ENCODE results near the gene CUL4A.
A peak's percentile ranks its signal among the peaks of the same experiment; 100 is the strongest.
"Not testable (repeated sequence)": the region's sequence is repeated elsewhere in the genome, so short reads cannot be mapped to it uniquely, and the experiment has no call there.

The CUL4A gene

GRCh38 chr13:113258321-113259054, 49.1 kb downstream of the CUL4A start:
- no peak for TF ChIP-seq GATA1 (IDR thresholded peaks at IDR 0.05; ENCODE audit: low read depth, low read length)
- TF ChIP-seq POLR2A (IDR thresholded peaks at IDR 0.05; ENCODE audit: low read length) = no peak
- DNase-seq = no peak

GRCh38 chr13:113260996-113261395, 51.6 kb downstream of the CUL4A start:
- TF ChIP-seq GATA1 (IDR thresholded peaks at IDR 0.05; ENCODE audit: low read depth, low read length) = no peak
- DNase-seq = no peak

GRCh38 chr13:113263016-113263415, 53.6 kb downstream of the CUL4A start:
- not testable (repeated sequence) for DNase-seq

- no peak for DNase-seq
- TF ChIP-seq POLR2A (IDR thresholded peaks at IDR 0.05; ENCODE audit: low read length) = no peak
- TF ChIP-seq GATA1 (IDR thresholded peaks at IDR 0.05; ENCODE audit: low read depth, low read length) = no peak
Measured at GRCh38 chr13:113267642-113268405, 58.4 kb downstream of the CUL4A start.

- no peak for TF ChIP-seq GATA1 (IDR thresholded peaks at IDR 0.05; ENCODE audit: low read depth, low read length)
- no peak for TF ChIP-seq POLR2A (IDR thresholded peaks at IDR 0.05; ENCODE audit: low read length)
- no peak for DNase-seq
Measured at GRCh38 chr13:113272031-113272430, 62.6 kb downstream of the CUL4A start.

- no peak for TF ChIP-seq GATA1 (IDR thresholded peaks at IDR 0.05; ENCODE audit: low read depth, low read length)
- no peak for TF ChIP-seq POLR2A (IDR thresholded peaks at IDR 0.05; ENCODE audit: low read length)
- no peak for DNase-seq
Measured at GRCh38 chr13:113272701-113273181, 63.3 kb downstream of the CUL4A start.

- TF ChIP-seq POLR2A (IDR thresholded peaks at IDR 0.05; ENCODE audit: low read length) (no peak), GATA1 (IDR thresholded peaks at IDR 0.05; ENCODE audit: low read depth, low read length) (no peak)
- DNase-seq = no peak
Measured at GRCh38 chr13:113273321-113273720, 63.9 kb downstream of the CUL4A start.

GRCh38 chr13:113273851-113274590, 64.6 kb downstream of the CUL4A start:
- peak; percentile 9 to 52 for DNase-seq
- no peak for TF ChIP-seq GATA1 (IDR thresholded peaks at IDR 0.05; ENCODE audit: low read depth, low read length)

GRCh38 chr13:113274721-113275120, 65.3 kb downstream of the CUL4A start:
- no peak for TF ChIP-seq POLR2A (IDR thresholded peaks at IDR 0.05; ENCODE audit: low read length)
- TF ChIP-seq GATA1 (IDR thresholded peaks at IDR 0.05; ENCODE audit: low read depth, low read length) = no peak

GRCh38 chr13:113275387-113275786, 66.0 kb downstream of the CUL4A start:
- peak; percentile 52 to 54 for DNase-seq
- TF ChIP-seq GATA1 (IDR thresholded peaks at IDR 0.05; ENCODE audit: low read depth, low read length) (no peak), POLR2A (IDR thresholded peaks at IDR 0.05; ENCODE audit: low read length) (no peak)

More at GRCh38 chr13:113274721-113275120, 65.3 kb downstream of the CUL4A start:
- no peak for DNase-seq

GRCh38 chr13:113280126-113280525, 70.7 kb downstream of the CUL4A start:
- no peak for TF ChIP-seq POLR2A (IDR thresholded peaks at IDR 0.05; ENCODE audit: low read length)
- TF ChIP-seq GATA1 (IDR thresholded peaks at IDR 0.05; ENCODE audit: low read depth, low read length) = no peak
- no peak for DNase-seq

- DNase-seq = no peak
- TF ChIP-seq GATA1 (IDR thresholded peaks at IDR 0.05; ENCODE audit: low read depth, low read length) (no peak), POLR2A (IDR thresholded peaks at IDR 0.05; ENCODE audit: low read length) (no peak)
Measured at GRCh38 chr13:113283904-113284303, 74.5 kb downstream of the CUL4A start.

- DNase-seq = no peak
- TF ChIP-seq GATA1 (IDR thresholded peaks at IDR 0.05; ENCODE audit: low read depth, low read length) (no peak), POLR2A (IDR thresholded peaks at IDR 0.05; ENCODE audit: low read length) (no peak)
Measured at GRCh38 chr13:113288880-113289279, 79.5 kb downstream of the CUL4A start.

GRCh38 chr13:113291129-113291528, 81.7 kb downstream of the CUL4A start:
- TF ChIP-seq POLR2A (IDR thresholded peaks at IDR 0.05; ENCODE audit: low read length) (no peak), GATA1 (IDR thresholded peaks at IDR 0.05; ENCODE audit: low read depth, low read length) (no peak)
- DNase-seq = no peak

All from erythroblast (primary cell).